Esophagus muscularis mucosa (tissue), 4 donors: Measurements from ENCODE around the gene THBS1.

Source experiments
- EP300 ChIP-seq: sonication (generic); formaldehyde crosslinking; IDR thresholded peaks from one replicate; pipeline ENCODE4 v1.6.1; 2017; ENCODE audit warnings: antibody characterized with exemption
- POLR2A ChIP-seq: fragments of 450-650 bp; IDR thresholded peaks from one replicate; pipeline ENCODE4 v1.6.1; 2017; ENCODE audit warnings: antibody characterized with exemption, moderate library complexity, mild to moderate bottlenecking, low read depth
- POLR2AphosphoS5 ChIP-seq, 2 donors: sonication (generic); formaldehyde crosslinking; IDR thresholded peaks; one replicate each; pipeline ENCODE4 v1.6.1; 2017; ENCODE audit warnings: antibody characterized with exemption in 2 of 2
- TF ChIP-seq, protein P1 (sequence below), 3 experiments: fragments of 200-600 bp in 2 of 3; fragments of 450-650 bp in 1 of 3; sonication (generic) in 2 of 3; IDR thresholded peaks; one replicate each; pipeline ENCODE4 v1.5.1; 2017 to 2019; ENCODE audit warnings: antibody characterized with exemption in 3 of 3, mild to moderate bottlenecking in 2 of 3, moderate library complexity in 1 of 3

DNA sequence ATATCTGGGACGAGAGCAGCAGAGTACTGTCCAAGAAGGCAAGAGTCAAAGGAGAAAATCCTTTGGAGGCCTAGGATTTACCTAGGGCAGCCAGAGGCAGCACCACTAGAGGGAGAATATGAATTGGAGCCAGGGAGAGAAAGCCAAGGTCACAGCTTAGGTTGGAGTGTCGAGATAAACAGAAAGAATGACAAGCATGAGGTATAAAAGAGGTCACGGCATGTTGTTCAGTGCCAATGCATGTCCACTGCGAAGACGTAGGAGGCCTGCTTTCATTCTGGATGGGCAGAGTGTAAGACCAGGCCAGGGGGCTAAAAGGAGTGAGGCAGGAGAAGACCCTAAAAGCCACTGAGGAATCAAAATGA lies 47.2 kb downstream of the THBS1 start:
- TF ChIP-seq, protein P1, sequence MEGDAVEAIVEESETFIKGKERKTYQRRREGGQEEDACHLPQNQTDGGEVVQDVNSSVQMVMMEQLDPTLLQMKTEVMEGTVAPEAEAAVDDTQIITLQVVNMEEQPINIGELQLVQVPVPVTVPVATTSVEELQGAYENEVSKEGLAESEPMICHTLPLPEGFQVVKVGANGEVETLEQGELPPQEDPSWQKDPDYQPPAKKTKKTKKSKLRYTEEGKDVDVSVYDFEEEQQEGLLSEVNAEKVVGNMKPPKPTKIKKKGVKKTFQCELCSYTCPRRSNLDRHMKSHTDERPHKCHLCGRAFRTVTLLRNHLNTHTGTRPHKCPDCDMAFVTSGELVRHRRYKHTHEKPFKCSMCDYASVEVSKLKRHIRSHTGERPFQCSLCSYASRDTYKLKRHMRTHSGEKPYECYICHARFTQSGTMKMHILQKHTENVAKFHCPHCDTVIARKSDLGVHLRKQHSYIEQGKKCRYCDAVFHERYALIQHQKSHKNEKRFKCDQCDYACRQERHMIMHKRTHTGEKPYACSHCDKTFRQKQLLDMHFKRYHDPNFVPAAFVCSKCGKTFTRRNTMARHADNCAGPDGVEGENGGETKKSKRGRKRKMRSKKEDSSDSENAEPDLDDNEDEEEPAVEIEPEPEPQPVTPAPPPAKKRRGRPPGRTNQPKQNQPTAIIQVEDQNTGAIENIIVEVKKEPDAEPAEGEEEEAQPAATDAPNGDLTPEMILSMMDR (IDR thresholded peaks at IDR 0.05): peak in 2 of 3 experiments; percentile 14 to 42
- TF ChIP-seq POLR2AphosphoS5 (IDR thresholded peaks at IDR 0.05): no peak
- TF ChIP-seq POLR2A: no peak
- TF ChIP-seq EP300: no peak
